ENCODE measurements around the gene EBF3. TPM values are rescaled to one million over a fixed set of nuclear protein-coding genes. Genes with fewer than 3 reads are reported as not detected.

The EBF3 gene
- total and polyA plus RNA-seq, 9 of the 15 experiments (the other 6 are each of a cell fraction or from before 2014, with no cell fraction given), result not detected

- BruUV-seq (replicated peaks), result no TSS peak
- Histone ChIP-seq H3K9me3 (replicated peaks; ENCODE audit: control insufficient read depth, insufficient read depth, low read depth, low read length) (no peaks in the 10 kb centered on the region), H2AFZ (ENCODE audit: low read depth, low read length) (no peak overlapping the region), H3K4me2 (ENCODE audit: insufficient read depth, low read length) (no peak overlapping the region), H3K9me1 (ENCODE audit: control insufficient read depth, insufficient read depth, low read length) (no peaks in the 10 kb centered on the region), H4K20me1 (replicated peaks; ENCODE audit: control insufficient read depth, insufficient read depth, low read length) (no peaks in the 10 kb centered on the region), H3K27ac (ENCODE audit: extremely low read depth, low read depth, low read length) (no peak overlapping the region), H3K36me3 (ENCODE audit: control insufficient read depth, insufficient read depth, low read length) (no peaks in the 10 kb centered on the region), H3K9ac (ENCODE audit: insufficient read depth in 1 of 2, low read depth in 2 of 2, low read length in 2 of 2) (no peak overlapping the region), H3K27me3 (ENCODE audit: control insufficient read depth in 2 of 2, insufficient read depth in 2 of 2, low read length in 2 of 2) (peaks cover 0 to 20% of the 10 kb centered on the region in 2 experiments; a peak in 2 of 5 replicates), H3K79me2 (ENCODE audit: control insufficient read depth, insufficient read depth, low read length) (no peaks in the 10 kb centered on the region), H3K4me3 (no peak overlapping the region), H3K4me1 (replicated peaks in 1 of 2; ENCODE audit: control insufficient read depth in 2 of 2, insufficient read depth in 2 of 2, low read length in 2 of 2) (no peaks in the 10 kb centered on the region)
- no peak for FAIRE-seq
- ChIA-PET CTCF (ENCODE audit: low intra/inter-chr PET ratio) (no interaction called here), POLR2A (interaction anchor here (0.6 kb wide), 1 partner anchor 453 kb away, joined by 3 read pairs; no protein-coding TSS in a partner anchor)
- no peak for ATAC-seq
- 0% methylated on average over 14 of the region's 16 CpGs for WGBS (ENCODE audit: insufficient coverage, low coverage, missing lambda C conversion rate)
- DNase-seq (ENCODE audit: extremely low read depth in 1 of 4, low spot score in 3 of 4), result no peak
- in situ Hi-C loops (cut with MboI), result no loop called here
- intact Hi-C loops (cut with micrococcal nuclease), result no loop called here
- no peak for TF ChIP-seq OTX1 (CRISPR knock-in tag; IDR thresholded peaks at IDR 0.05)
- TF ChIP-seq, protein P1, sequence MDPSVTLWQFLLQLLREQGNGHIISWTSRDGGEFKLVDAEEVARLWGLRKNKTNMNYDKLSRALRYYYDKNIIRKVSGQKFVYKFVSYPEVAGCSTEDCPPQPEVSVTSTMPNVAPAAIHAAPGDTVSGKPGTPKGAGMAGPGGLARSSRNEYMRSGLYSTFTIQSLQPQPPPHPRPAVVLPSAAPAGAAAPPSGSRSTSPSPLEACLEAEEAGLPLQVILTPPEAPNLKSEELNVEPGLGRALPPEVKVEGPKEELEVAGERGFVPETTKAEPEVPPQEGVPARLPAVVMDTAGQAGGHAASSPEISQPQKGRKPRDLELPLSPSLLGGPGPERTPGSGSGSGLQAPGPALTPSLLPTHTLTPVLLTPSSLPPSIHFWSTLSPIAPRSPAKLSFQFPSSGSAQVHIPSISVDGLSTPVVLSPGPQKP (CRISPR knock-in tag; IDR thresholded peaks at IDR 0.05), result no peak
- TF ChIP-seq SRSF9 (IDR thresholded peaks at IDR 0.05; ENCODE audit: borderline replicate concordance, low read depth, low read length), result no peak
- TF ChIP-seq ZNF41 (CRISPR knock-in tag; conservative IDR thresholded peaks at IDR 0.05), result no peak
- TF ChIP-seq ZNF75A (CRISPR knock-in tag; IDR thresholded peaks at IDR 0.05), result no peak
- no peak for TF ChIP-seq SP1 (CRISPR knock-in tag; IDR thresholded peaks at IDR 0.05)
- no peak for TF ChIP-seq ZNF395 (CRISPR knock-in tag; IDR thresholded peaks at IDR 0.05)
- TF ChIP-seq TAF7 (tag; IDR thresholded peaks at IDR 0.05), result no peak
- TF ChIP-seq, protein P2, sequence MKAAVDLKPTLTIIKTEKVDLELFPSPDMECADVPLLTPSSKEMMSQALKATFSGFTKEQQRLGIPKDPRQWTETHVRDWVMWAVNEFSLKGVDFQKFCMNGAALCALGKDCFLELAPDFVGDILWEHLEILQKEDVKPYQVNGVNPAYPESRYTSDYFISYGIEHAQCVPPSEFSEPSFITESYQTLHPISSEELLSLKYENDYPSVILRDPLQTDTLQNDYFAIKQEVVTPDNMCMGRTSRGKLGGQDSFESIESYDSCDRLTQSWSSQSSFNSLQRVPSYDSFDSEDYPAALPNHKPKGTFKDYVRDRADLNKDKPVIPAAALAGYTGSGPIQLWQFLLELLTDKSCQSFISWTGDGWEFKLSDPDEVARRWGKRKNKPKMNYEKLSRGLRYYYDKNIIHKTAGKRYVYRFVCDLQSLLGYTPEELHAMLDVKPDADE (conservative IDR thresholded peaks at IDR 0.05; ENCODE audit: control insufficient read depth, low read depth, low read length), result no peak
- TF ChIP-seq ETV6 (IDR thresholded peaks at IDR 0.05; ENCODE audit: borderline replicate concordance in 1 of 2, low read depth in 2 of 2, low read length in 1 of 2), result no peak
- TF ChIP-seq ETV6 (CRISPR knock-in tag; IDR thresholded peaks at IDR 0.05; ENCODE audit: borderline replicate concordance), result no peak
- no peak for TF ChIP-seq THRB (CRISPR knock-in tag; conservative IDR thresholded peaks at IDR 0.05)
- TF ChIP-seq, protein P3, sequence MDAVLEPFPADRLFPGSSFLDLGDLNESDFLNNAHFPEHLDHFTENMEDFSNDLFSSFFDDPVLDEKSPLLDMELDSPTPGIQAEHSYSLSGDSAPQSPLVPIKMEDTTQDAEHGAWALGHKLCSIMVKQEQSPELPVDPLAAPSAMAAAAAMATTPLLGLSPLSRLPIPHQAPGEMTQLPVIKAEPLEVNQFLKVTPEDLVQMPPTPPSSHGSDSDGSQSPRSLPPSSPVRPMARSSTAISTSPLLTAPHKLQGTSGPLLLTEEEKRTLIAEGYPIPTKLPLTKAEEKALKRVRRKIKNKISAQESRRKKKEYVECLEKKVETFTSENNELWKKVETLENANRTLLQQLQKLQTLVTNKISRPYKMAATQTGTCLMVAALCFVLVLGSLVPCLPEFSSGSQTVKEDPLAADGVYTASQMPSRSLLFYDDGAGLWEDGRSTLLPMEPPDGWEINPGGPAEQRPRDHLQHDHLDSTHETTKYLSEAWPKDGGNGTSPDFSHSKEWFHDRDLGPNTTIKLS (IDR thresholded peaks at IDR 0.05; ENCODE audit: borderline replicate concordance, low read depth), result no peak
- TF ChIP-seq ZNF174 (CRISPR knock-in tag; IDR thresholded peaks at IDR 0.05), result no peak
- TF ChIP-seq TBL1XR1 (IDR thresholded peaks at IDR 0.05; ENCODE audit: low read length in 2 of 2), result no peak
- TF ChIP-seq POLR2B (IDR thresholded peaks at IDR 0.05; ENCODE audit: low read depth, partially characterized antibody), result no peak
- TF ChIP-seq BHLHE40 (IDR thresholded peaks at IDR 0.05; ENCODE audit: low read length), result no peak
These were observed 27.2 kb downstream of the EBF3 start for GRCh38 chr10:129936923-129937300.
